Kidney (tissue), 14 donors: ENCODE results near the gene PEA15. TPM values are rescaled to one million over a fixed set of nuclear protein-coding genes. Genes with fewer than 3 reads are reported as not detected.
A peak's percentile ranks its signal among the peaks of the same experiment; 100 is the strongest.

Experiments used
- DNase-seq, 5 donors: peaks; one replicate each; pipeline ENCODE4 v3.0.0-alpha.2; 2013 to 2020
- FAIRE-seq: peaks from 2 replicates; lab custom pipeline; 2012; peaks lifted over from hg19 to GRCh38; lab: Jason Lieb, UNC
- H3K27ac ChIP-seq, 2 donors: one replicate each; pipeline ENCODE4 v1.7.0; 2013; ENCODE audit warnings: low read depth in 2 of 2, low read length in 2 of 2, inconsistent platforms in 1 of 2
- H3K27me3 ChIP-seq: one replicate; pipeline ENCODE4 v1.7.1; 2013; ENCODE audit warnings: low read length, inconsistent platforms; ENCODE audit not compliant: control insufficient read depth, insufficient read depth
- H3K36me3 ChIP-seq, 3 donors: one replicate each; pipeline versions ENCODE4 v1.7.0 to v1.7.1; 2013; ENCODE audit warnings: low read length in 3 of 3, control low read depth in 1 of 3, inconsistent platforms in 1 of 3; ENCODE audit not compliant: insufficient read depth in 3 of 3, control insufficient read depth in 2 of 3
- H3K4me1 ChIP-seq, 3 donors: one replicate each; pipeline versions ENCODE4 v1.7.0 to v1.7.1; 2013; ENCODE audit warnings: low read length in 3 of 3, inconsistent platforms in 1 of 3, low read depth in 1 of 3; ENCODE audit not compliant: control insufficient read depth in 2 of 3, insufficient read depth in 2 of 3
- H3K4me3 ChIP-seq, 3 donors: one replicate each; pipeline versions ENCODE4 v1.7.0 to v1.8.1; 2013; ENCODE audit warnings: low read length in 3 of 3, control low read depth in 1 of 3, inconsistent platforms in 1 of 3
- H3K9ac ChIP-seq, 3 donors: one replicate each; pipeline versions ENCODE4 v1.7.0 to v1.7.1; 2013; ENCODE audit warnings: low read length in 3 of 3, control low read depth in 1 of 3, inconsistent platforms in 1 of 3
- H3K9me3 ChIP-seq, 3 donors: one replicate each; pipeline versions ENCODE4 v1.7.0 to v1.7.1; 2013; ENCODE audit warnings: low read length in 3 of 3, control low read depth in 1 of 3, inconsistent platforms in 1 of 3; ENCODE audit not compliant: control insufficient read depth in 2 of 3, insufficient read depth in 1 of 3
- CTCF ChIP-seq: IDR thresholded peaks from 3 replicates; pipeline ENCODE4 v1.5.1; 2012; ENCODE audit warnings: mild to moderate bottlenecking, moderate library complexity, borderline replicate concordance; ENCODE audit not compliant: insufficient read depth; ENCODE audit errors: extremely low read depth
- intact Hi-C: fragments of 100-400 bp; cut with DNase I; formaldehyde crosslinking; loops from one replicate; pipeline ENCODE4 v1.11.1; 2022
- polyA plus RNA-seq: library from polyadenylated mRNA; stranded (reverse); fragments of 350-450 nt; fragmentation: Illumina TruSeq; extraction: RNeasy Lipid Tissue Mini Kit (QIAGEN cat#74804); gene quantifications from one replicate; pipeline ENCODE4 v1.2.3, GENCODE V29; 2014; ENCODE audit warnings: low read depth, low replicate concordance; ENCODE audit not compliant: insufficient read depth
- total RNA-seq: library from RNA; stranded (reverse); fragmentation: NEBNext Ultra II Directional; extraction: Animal tissue kit (Norgen Biotek cat#: 25700); gene quantifications from one replicate; pipeline ENCODE4 v1.2.1, GENCODE V29; 2021
- donor health status: control.
- donor health status: control.
- donor health status: control.
- donor health status: control.
- donor health status: control.
- donor health status: DM: yes; HTN: yes; CAD: no.
- donor health status: Normal renal cell carcinoma (clear cell type).

PEA15 gene
- total and polyA plus RNA-seq, 2 donors from 2014 or later: 112 to 143 TPM

GRCh38 chr1:160261556-160261892 lies 56.3 kb downstream of the PEA15 start:
- DNase-seq (peak in 4 of 5 donors; percentile 60 to 89 (median 74)), FAIRE-seq (no peak)
- intact Hi-C loops: no loop called here
- Histone ChIP-seq H3K4me3 (peak overlapping the region; percentile 94 to 98 (median 94)), H3K36me3 (no peaks in the 10 kb centered on the region), H3K27ac (peak overlapping the region; percentile 98 to 99), H3K9me3 (no peaks in the 10 kb centered on the region), H3K4me1 (peaks cover 4 to 13% (median 11%) of the 10 kb centered on the region in 3 donors), H3K9ac (peak overlapping the region; percentile 80 to 100 (median 98)), H3K27me3 (no peaks in the 10 kb centered on the region)
- no peak for TF ChIP-seq CTCF

GRCh38 chr1:160261893-160262794 lies 57.0 kb downstream of the PEA15 start, which contains the start of gene DCAF8:
Gene DCAF8, minus strand, starts transcription at chr1:160262549. Its CDS starts 18,541 bp downstream, at chr1:160244008.
- Histone ChIP-seq H3K9me3 (no peaks in the 10 kb centered on the region), H3K27ac (peak within 1 kb of the TSS; percentile 98 to 99), H3K36me3 (no peaks in the 10 kb centered on the region), H3K27me3 (no peaks in the 10 kb centered on the region), H3K4me3 (peak within 1 kb of the TSS; percentile 94 to 98 (median 94)), H3K9ac (peak within 1 kb of the TSS; percentile 80 to 100 (median 98)), H3K4me1 (peaks cover 4 to 11% (median 10%) of the 10 kb centered on the region in 3 donors)
- intact Hi-C loops: no loop called here
- FAIRE-seq (peak; percentile 55), DNase-seq (peak; percentile 98 to 100 (median 99))
- no peak for TF ChIP-seq CTCF

- Histone ChIP-seq H3K27ac (no peak overlapping the region), H3K9me3 (no peaks in the 10 kb centered on the region), H3K36me3 (no peaks in the 10 kb centered on the region), H3K4me1 (peaks cover 4 to 6% (median 6%) of the 10 kb centered on the region in 3 donors), H3K9ac (no peak overlapping the region), H3K4me3 (no peak overlapping the region), H3K27me3 (no peaks in the 10 kb centered on the region)
- FAIRE-seq (no peak), DNase-seq (no peak)
- intact Hi-C loops: no loop called here
- TF ChIP-seq CTCF: no peak
Measured at GRCh38 chr1:160264795-160265307, 59.7 kb downstream of the PEA15 start.

Other genes starting within 250 kb of the PEA15 start
- 8.5 TPM for gene PIGM, start 173.4 kb upstream of the PEA15 start, total RNA-seq
- 3.3 TPM for gene PIGM, start 173.4 kb upstream of the PEA15 start, polyA plus RNA-seq
- 4.9 TPM for gene KCNJ10, start 135.2 kb upstream of the PEA15 start, total RNA-seq
- 57.6 TPM for gene KCNJ10, start 135.2 kb upstream of the PEA15 start, polyA plus RNA-seq
- not detected for gene KCNJ9, start 123.8 kb upstream of the PEA15 start, total RNA-seq
- 0.09 TPM for gene KCNJ9, start 123.8 kb upstream of the PEA15 start, polyA plus RNA-seq
- gene IGSF8, start 106.8 kb upstream of the PEA15 start, total RNA-seq: 40.9 TPM
- gene IGSF8, start 106.8 kb upstream of the PEA15 start, polyA plus RNA-seq: 47.0 TPM
- gene ATP1A2, start 89.6 kb upstream of the PEA15 start, total RNA-seq: 4.1 TPM
- gene ATP1A2, start 89.6 kb upstream of the PEA15 start, polyA plus RNA-seq: 5.5 TPM
- 0.19 TPM for gene ATP1A4, start 53.8 kb upstream of the PEA15 start, total RNA-seq
- not detected for gene ATP1A4, start 53.8 kb upstream of the PEA15 start, polyA plus RNA-seq
- 0.57 TPM for gene CASQ1, start 14.8 kb upstream of the PEA15 start, total RNA-seq
- not detected for gene CASQ1, start 14.8 kb upstream of the PEA15 start, polyA plus RNA-seq
- 136 TPM for gene DCAF8, start 57.2 kb downstream of the PEA15 start, total RNA-seq
- 69.6 TPM for gene DCAF8, start 57.2 kb downstream of the PEA15 start, polyA plus RNA-seq
- gene PEX19, start 79.7 kb downstream of the PEA15 start, total RNA-seq: 67.9 TPM
- 49.8 TPM for gene PEX19, start 79.7 kb downstream of the PEA15 start, polyA plus RNA-seq
- gene COPA, start 137.9 kb downstream of the PEA15 start, total RNA-seq: 160 TPM
- gene COPA, start 137.9 kb downstream of the PEA15 start, polyA plus RNA-seq: 50.1 TPM
- gene NCSTN, start 138.0 kb downstream of the PEA15 start, total RNA-seq: 109 TPM
- 73.9 TPM for gene NCSTN, start 138.0 kb downstream of the PEA15 start, polyA plus RNA-seq
- 0.09 TPM for gene NHLH1, start 161.7 kb downstream of the PEA15 start, total RNA-seq
- gene NHLH1, start 161.7 kb downstream of the PEA15 start, polyA plus RNA-seq: not detected
- 8.1 TPM for gene VANGL2, start 195.2 kb downstream of the PEA15 start, total RNA-seq
- 3.8 TPM for gene VANGL2, start 195.2 kb downstream of the PEA15 start, polyA plus RNA-seq